Measurements from ENCODE around the gene COMMD8.

Gene COMMD8

DNA sequence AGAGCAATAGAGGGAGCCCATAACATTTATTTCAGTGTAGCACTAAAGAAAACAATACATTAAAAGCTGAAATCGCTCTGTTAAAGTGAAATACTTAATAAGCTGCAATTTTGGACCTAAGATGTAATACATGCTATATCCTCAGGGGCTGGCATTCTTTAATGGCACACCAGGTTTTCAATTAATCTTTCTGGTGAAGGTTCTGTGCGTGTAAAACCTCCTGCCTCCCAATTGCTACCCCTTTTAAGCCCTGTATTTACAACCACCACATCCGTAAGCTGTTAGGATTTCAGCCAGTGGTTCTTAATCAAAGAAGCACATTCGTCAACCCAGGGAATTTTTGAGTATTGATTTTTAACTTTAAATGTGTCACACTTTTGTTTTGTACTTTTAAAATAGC is 7.6 kb upstream of the COMMD8 start:
- FAIRE-seq = no peak

GRCh38 chr4:47469951-47470350 is 6.4 kb upstream of the COMMD8 start:
- no peak for FAIRE-seq

GRCh38 chr4:47468706-47469365 is 5.3 kb upstream of the COMMD8 start:
- no peak for FAIRE-seq

- no peak for FAIRE-seq
These were observed 2.7 kb upstream of the COMMD8 start for GRCh38 chr4:47466056-47466785.

GRCh38 chr4:47465004-47465403 is 1.5 kb upstream of the COMMD8 start:
- no peak for FAIRE-seq

DNA sequence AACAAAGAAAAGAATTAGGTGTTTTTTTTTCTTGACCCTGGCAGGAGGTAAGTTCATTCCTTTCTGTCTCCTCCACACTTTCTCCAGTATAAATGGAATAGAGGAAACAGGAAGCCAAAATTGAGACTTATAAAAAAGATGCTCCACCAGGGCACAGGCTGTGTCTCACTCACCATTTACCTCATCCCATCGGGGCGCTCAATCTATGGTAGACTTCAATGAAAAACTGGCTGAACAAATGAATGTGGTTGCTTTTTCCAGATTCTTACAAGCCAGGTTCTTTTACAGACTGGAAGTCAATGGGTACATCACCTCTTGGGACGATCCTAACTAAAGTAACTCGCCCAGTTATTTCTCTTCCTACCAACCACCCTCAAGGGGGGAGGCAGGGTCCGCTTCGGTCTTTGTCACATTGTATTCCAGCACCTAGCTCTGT is 685 bp downstream of the COMMD8 start:
- no peak for FAIRE-seq

GRCh38 chr4:47451657-47452056 is 11.8 kb downstream of the COMMD8 start:
- FAIRE-seq = no peak

DNA sequence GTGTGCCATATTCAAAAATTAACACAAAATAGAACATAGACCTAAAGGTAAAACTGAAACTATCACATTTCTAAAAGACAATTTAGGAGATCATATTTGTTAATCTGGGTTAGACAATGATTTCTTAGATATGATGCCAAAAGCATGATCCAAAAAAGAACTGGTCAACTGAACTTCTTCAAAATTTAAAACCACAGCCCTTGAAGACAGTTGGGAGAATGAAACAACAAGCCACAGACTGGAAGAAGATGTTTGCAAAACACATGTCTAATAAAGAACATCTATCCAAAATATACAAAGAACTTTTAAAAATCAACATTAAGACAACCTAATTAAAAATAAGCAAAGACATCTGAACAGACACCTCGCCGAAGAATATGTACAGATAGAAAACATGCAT is 19.5 kb downstream of the COMMD8 start:
- no peak for FAIRE-seq

- no peak for FAIRE-seq
These were observed 20.5 kb downstream of the COMMD8 start for GRCh38 chr4:47442980-47443379.

DNA sequence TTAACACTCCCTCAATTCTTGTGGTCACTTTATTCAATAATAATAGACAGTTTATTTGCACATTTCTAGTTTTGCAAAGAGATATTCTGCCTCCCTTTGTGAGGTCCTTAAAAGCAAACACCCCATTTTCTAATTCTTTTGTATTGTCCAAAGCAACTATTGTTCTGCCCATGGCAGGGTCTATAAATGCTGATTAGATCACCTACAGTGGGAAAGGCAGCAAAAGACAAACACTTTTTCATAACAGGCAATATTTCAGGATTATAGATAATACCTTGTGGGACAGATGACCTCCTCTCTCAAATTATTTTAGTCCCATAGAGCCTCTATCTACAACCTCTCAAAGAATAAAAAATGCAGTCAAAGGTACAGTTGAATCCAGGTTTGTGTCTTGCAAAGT is 28.6 kb downstream of the COMMD8 start:
- no peak for FAIRE-seq

DNA sequence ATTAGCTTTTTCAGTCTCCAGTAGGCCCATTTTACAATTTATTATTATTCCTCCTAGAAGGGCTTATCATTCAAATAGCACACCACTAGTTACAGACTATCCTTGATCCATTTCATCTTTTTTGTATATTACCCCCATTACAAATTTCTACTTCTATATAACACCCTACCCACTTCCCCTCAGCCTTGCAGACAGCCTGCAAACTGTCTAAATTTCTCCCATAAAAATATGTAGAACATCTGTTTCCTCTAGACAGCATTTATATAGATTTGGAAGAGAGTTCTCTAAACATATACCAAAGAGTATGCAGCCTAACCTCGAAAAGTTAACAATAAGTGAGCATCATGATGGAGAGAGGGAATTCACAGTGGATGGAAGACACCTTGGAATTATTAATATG is 30.8 kb downstream of the COMMD8 start:
- no peak for FAIRE-seq

- no peak for FAIRE-seq
These were observed 35.6 kb downstream of the COMMD8 start for GRCh38 chr4:47427935-47428334.

GRCh38 chr4:47425628-47426027 is 37.9 kb downstream of the COMMD8 start:
- no peak for FAIRE-seq

GRCh38 chr4:47419296-47419695 is 44.2 kb downstream of the COMMD8 start:
- FAIRE-seq = no peak

DNA sequence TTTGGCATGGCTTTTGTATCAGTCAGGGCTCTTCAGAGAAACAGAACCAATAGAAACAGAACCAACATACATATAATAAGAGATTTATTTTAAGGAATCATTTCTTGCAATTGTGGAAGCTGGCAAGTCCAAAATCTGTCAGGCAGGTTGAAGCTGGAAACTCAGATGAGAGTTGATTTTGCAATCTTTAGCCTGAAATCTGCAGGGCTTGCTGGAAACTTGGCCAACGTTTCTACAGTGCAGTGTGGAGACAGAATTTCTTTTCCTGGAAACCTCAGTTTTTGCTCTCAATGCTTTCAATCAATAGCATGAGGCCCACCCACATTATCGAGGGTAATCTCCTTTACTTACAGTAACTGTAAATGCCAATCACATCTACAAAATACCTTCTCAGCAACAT is 45.4 kb downstream of the COMMD8 start:
- FAIRE-seq = no peak

DNA sequence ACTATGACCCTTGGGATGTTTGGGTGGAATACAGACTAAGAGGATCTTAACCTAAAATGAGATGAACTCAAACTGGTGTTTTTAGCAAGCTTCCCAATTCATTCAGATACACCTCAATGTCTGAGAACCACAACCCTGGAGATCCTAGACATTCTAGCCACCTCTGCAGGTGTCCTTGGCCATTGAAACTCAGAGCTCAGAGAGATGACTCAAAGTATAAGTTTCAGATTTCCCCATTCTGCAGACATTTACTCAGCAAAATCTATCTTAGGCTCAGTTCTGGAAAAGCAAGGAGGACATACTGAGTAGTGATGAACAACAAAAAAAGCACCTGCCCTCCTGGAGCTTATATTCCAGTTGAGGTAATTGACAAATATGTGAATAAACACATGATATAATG is 47.8 kb downstream of the COMMD8 start:
- FAIRE-seq = no peak

DNA sequence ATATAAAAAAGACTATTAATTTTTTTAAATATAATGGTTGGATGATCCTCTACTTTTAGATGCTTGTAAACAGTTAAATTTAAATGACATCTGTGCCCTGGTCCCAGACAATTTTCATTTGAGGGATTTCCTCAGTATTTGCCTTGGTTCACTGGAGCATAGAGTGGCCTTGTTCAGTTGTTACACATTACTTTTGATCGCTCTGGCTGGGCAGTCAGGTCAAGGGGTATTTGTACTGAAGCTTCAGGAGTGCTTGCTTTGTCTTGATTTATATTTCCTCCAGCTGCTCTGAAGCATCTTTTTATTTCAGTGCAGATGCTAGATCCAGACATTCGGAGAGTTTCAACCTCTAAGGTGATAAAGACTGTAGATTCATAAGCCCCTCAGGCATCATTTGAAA is 50.0 kb downstream of the COMMD8 start:
- FAIRE-seq = no peak

DNA sequence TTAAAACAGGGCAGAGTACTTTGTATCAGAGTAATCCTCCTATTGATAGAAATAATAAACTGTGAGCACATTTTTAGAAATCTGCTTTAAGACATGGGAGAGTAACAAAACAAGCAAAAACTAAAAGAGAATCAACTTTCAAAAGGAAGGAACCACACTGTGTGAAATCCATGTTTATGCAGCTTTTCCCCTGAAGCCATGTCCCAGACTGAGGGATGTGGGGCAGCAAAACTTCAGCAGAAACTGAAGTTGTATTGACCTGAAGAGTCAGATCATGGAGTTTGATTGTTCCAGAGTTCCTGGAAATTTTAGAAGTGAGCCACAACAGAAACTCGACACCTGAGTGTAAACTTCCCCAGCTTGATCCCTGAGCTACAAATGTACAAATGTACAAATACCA is 53.2 kb downstream of the COMMD8 start:
- FAIRE-seq = no peak

- FAIRE-seq = no peak
These were observed 57.1 kb downstream of the COMMD8 start for GRCh38 chr4:47406408-47406807.

Data from islet of Langerhans (tissue), 1 donor.